H1 (cell line): ENCODE results near the gene SHH. TPM values are rescaled to one million over a fixed set of nuclear protein-coding genes. Genes with fewer than 3 reads are reported as not detected.

ENCODE experiments used
- CTCF ChIA-PET: fragments of 300-600 bp; sonication (Branson Sonifier 250); formaldehyde crosslinking; loops from one replicate; lab custom pipeline; 2021; ENCODE audit not compliant: partially characterized antibody; lab: Charles Lee
- POLR2A ChIA-PET: fragments of 300-600 bp; sonication (Branson Sonifier 250); formaldehyde crosslinking; loops from one replicate; lab custom pipeline; 2021; ENCODE audit warnings: inconsistent platforms; ENCODE audit not compliant: partially characterized antibody; lab: Charles Lee
- DNase-seq, 2 experiments: peaks; one replicate each; pipeline versions ENCODE4 v3.0.0 to v3.0.0-alpha.2; 2010 to 2022; ENCODE audit warnings: low spot score in 2 of 2, low read depth in 1 of 2, mixed read lengths in 1 of 2
- FAIRE-seq: peaks from 2 replicates; lab custom pipeline; 2011; peaks lifted over from hg19 to GRCh38; lab: Jason Lieb, UNC
- H2AFZ ChIP-seq: 2 replicates; pipeline ENCODE4 v1.8.1; 2012; ENCODE audit warnings: low read length, inconsistent platforms
- H2AK5ac ChIP-seq: 2 replicates; pipeline ENCODE4 v1.6.1; 2013; ENCODE audit warnings: low read depth, low read length
- H2BK120ac ChIP-seq: replicated peaks from 2 replicates; pipeline ENCODE3; 2013; ENCODE audit warnings: low read depth, low read length, inconsistent platforms
- H2BK12ac ChIP-seq: 2 replicates; pipeline ENCODE4 v1.6.1; 2013; ENCODE audit warnings: low read depth, low read length
- H2BK15ac ChIP-seq: 2 replicates; pipeline ENCODE4 v1.6.1; 2013; ENCODE audit warnings: low read length
- H2BK20ac ChIP-seq: 2 replicates; pipeline ENCODE4 v1.6.1; 2013; ENCODE audit warnings: low read length
- H2BK5ac ChIP-seq: 2 replicates; pipeline ENCODE4 v1.6.1; 2013; ENCODE audit warnings: low read depth, low read length
- H3K14ac ChIP-seq: 2 replicates; pipeline ENCODE4 v1.6.1; 2013; ENCODE audit warnings: inconsistent platforms; ENCODE audit not compliant: insufficient read length
- H3K18ac ChIP-seq: 2 replicates; pipeline ENCODE4 v1.6.1; 2013; ENCODE audit warnings: low read length; ENCODE audit errors: extremely low read depth
- H3K23ac ChIP-seq: 2 replicates; pipeline ENCODE4 v1.6.1; 2013; ENCODE audit warnings: inconsistent platforms; ENCODE audit not compliant: insufficient read length
- H3K23me2 ChIP-seq: 2 replicates; pipeline ENCODE4 v1.6.1; 2013; ENCODE audit warnings: low read depth, low read length
- H3K27ac ChIP-seq: 2 replicates; pipeline ENCODE4 v1.6.1; 2011; ENCODE audit warnings: low read depth, low read length, inconsistent platforms
- H3K27me3 ChIP-seq, 4 experiments: replicated peaks in 1 of 4; 1 replicate in 1 of 4; 2 replicates in 3 of 4; pipeline versions ENCODE4 v1.6.1 to v1.8.1; 2011 to 2013; ENCODE audit warnings: low read length in 3 of 4, mild to moderate bottlenecking in 3 of 4, inconsistent platforms in 2 of 4, mixed read lengths in 2 of 4, moderate library complexity in 1 of 4; ENCODE audit not compliant: control insufficient read depth in 3 of 4, insufficient read depth in 3 of 4; ENCODE audit errors: extremely low read depth in 1 of 4
- H3K36me3 ChIP-seq, 4 experiments: 2 replicates each; pipeline versions ENCODE4 v1.6.1 to v1.8.1; 2011 to 2013; ENCODE audit warnings: mild to moderate bottlenecking in 4 of 4, low read length in 3 of 4, moderate library complexity in 2 of 4, control low read depth in 1 of 4, inconsistent platforms in 1 of 4; ENCODE audit not compliant: insufficient read depth in 4 of 4, control insufficient read depth in 2 of 4
- H3K4ac ChIP-seq: replicated peaks from 2 replicates; pipeline ENCODE3; 2013; ENCODE audit warnings: low read length, low read depth, mixed read lengths, inconsistent platforms; ENCODE audit not compliant: insufficient read length
- H3K4me1 ChIP-seq, 4 experiments: replicated peaks in 1 of 4; 1 replicate in 1 of 4; 2 replicates in 3 of 4; pipeline versions ENCODE4 v1.6.1 to v1.8.1; 2011 to 2013; ENCODE audit warnings: low read length in 3 of 4, inconsistent platforms in 2 of 4, mixed read lengths in 1 of 4; ENCODE audit not compliant: insufficient read depth in 4 of 4, control insufficient read depth in 3 of 4
- H3K4me2 ChIP-seq, 2 experiments: 2 replicates each; pipeline versions ENCODE4 v1.6.1 to v1.8.1; 2011 to 2013; ENCODE audit warnings: low read depth in 2 of 2, low read length in 2 of 2, control low read depth in 1 of 2, inconsistent platforms in 1 of 2, mild to moderate bottlenecking in 1 of 2; ENCODE audit not compliant: insufficient read depth in 1 of 2
- H3K4me3 ChIP-seq, 4 experiments: fragments of 200-600, 300-600 bp in 1 of 4; sonication (generic), shearing (Covaris generic), sonication (Bioruptor Twin) in 1 of 4; 2 replicates each; pipeline versions ENCODE4 v1.5.1 to v1.8.1; 2011 to 2016; ENCODE audit warnings: low read length in 4 of 4, low read depth in 3 of 4, control low read depth in 2 of 4, inconsistent platforms in 2 of 4, mild to moderate bottlenecking in 2 of 4, mixed read lengths in 1 of 4, moderate library complexity in 1 of 4; ENCODE audit not compliant: insufficient read depth in 2 of 4; ENCODE audit errors: extremely low read depth in 1 of 4
- H3K56ac ChIP-seq: replicated peaks from 2 replicates; pipeline ENCODE3; 2013; ENCODE audit warnings: low read depth, mild to moderate bottlenecking, mixed read lengths, low read length, inconsistent platforms; ENCODE audit not compliant: insufficient read length
- H3K79me1 ChIP-seq: 2 replicates; pipeline ENCODE4 v1.6.1; 2013; ENCODE audit warnings: low read depth, low read length, control low read depth
- H3K79me2 ChIP-seq, 2 experiments: 2 replicates each; pipeline versions ENCODE4 v1.6.1 to v1.8.1; 2012 to 2013; ENCODE audit warnings: low read length in 2 of 2, mild to moderate bottlenecking in 2 of 2, inconsistent platforms in 1 of 2; ENCODE audit not compliant: insufficient read depth in 2 of 2, control insufficient read depth in 1 of 2
- H3K9ac ChIP-seq, 4 experiments: replicated peaks in 1 of 4; 1 replicate in 1 of 4; 2 replicates in 3 of 4; pipeline versions ENCODE4 v1.6.1 to v1.8.1; 2011 to 2013; ENCODE audit warnings: low read depth in 3 of 4, low read length in 3 of 4, control low read depth in 2 of 4, mild to moderate bottlenecking in 2 of 4, moderate library complexity in 2 of 4, inconsistent platforms in 1 of 4; ENCODE audit errors: extremely low read depth in 1 of 4
- H3K9me3 ChIP-seq, 2 experiments: 2 replicates each; pipeline versions ENCODE4 v1.6.1 to v1.8.1; 2012 to 2013; ENCODE audit warnings: mild to moderate bottlenecking in 2 of 2, moderate library complexity in 2 of 2, control low read depth in 1 of 2, inconsistent platforms in 1 of 2, low read depth in 1 of 2, low read length in 1 of 2, mixed read lengths in 1 of 2; ENCODE audit not compliant: insufficient read depth in 2 of 2
- H4K20me1 ChIP-seq, 2 experiments: replicated peaks in 1 of 2; 2 replicates each; pipeline versions ENCODE3 to v1.8.1; 2011 to 2013; ENCODE audit warnings: inconsistent platforms in 2 of 2, low read length in 2 of 2, mild to moderate bottlenecking in 1 of 2; ENCODE audit not compliant: insufficient read depth in 2 of 2, control insufficient read depth in 1 of 2
- H4K5ac ChIP-seq: 2 replicates; pipeline ENCODE4 v1.6.1; 2013; ENCODE audit warnings: low read length, low read depth, mixed read lengths, inconsistent platforms; ENCODE audit not compliant: insufficient read length
- H4K8ac ChIP-seq: 2 replicates; pipeline ENCODE4 v1.8.0; 2013; ENCODE audit warnings: mild to moderate bottlenecking, moderate library complexity, low read length, inconsistent platforms; ENCODE audit not compliant: insufficient read depth; ENCODE audit errors: extremely low read depth
- H4K91ac ChIP-seq: replicated peaks from 2 replicates; pipeline ENCODE3; 2013; ENCODE audit warnings: low read length, mixed read lengths, inconsistent platforms; ENCODE audit not compliant: insufficient read length
- ASH2L ChIP-seq: fragments of 200-600, 300-600 bp; sonication (generic); IDR thresholded peaks from one replicate; pipeline ENCODE4 v1.7.1; 2017; ENCODE audit warnings: low read length
- JUN ChIP-seq: IDR thresholded peaks from 2 replicates; pipeline ENCODE4 v1.6.1; 2011; ENCODE audit warnings: low read depth, mild to moderate bottlenecking, improper control_type of control experiment, low read length
- RBBP5 ChIP-seq: IDR thresholded peaks from 2 replicates; pipeline ENCODE4 v1.7.1; 2012; ENCODE audit warnings: low read depth, mild to moderate bottlenecking, inconsistent platforms, low read length, moderate library complexity, borderline replicate concordance
- RNF2 ChIP-seq: fragments of 200-900, 300-1000 bp; sonication (generic); IDR thresholded peaks from 2 replicates; pipeline ENCODE4 v1.7.1; 2016; ENCODE audit warnings: borderline replicate concordance, low read depth, mild to moderate bottlenecking, antibody characterized with exemption, low read length; ENCODE audit not compliant: poor library complexity, severe bottlenecking; ENCODE audit errors: missing control alignments
- RXRA ChIP-seq: IDR thresholded peaks from 2 replicates; pipeline ENCODE4 v1.6.1; 2011; ENCODE audit warnings: low read depth, mild to moderate bottlenecking, low read length, moderate library complexity; ENCODE audit not compliant: insufficient read depth
- SP4 ChIP-seq: IDR thresholded peaks from 2 replicates; pipeline ENCODE4 v1.6.1; 2012; ENCODE audit warnings: low read length, inconsistent platforms
- WGBS, 2 experiments: shearing (Covaris generic) in 1 of 2; methylation state at CpG; one replicate each; pipeline versions ENCODE4 v1.1.6 to v1.1.7; 2013 to 2015; ENCODE audit warnings: low lambda C conversion rate in 2 of 2, mixed read lengths in 2 of 2, inconsistent platforms in 1 of 2, low coverage in 1 of 2, missing lambda C conversion rate in 1 of 2; ENCODE audit not compliant: insufficient replicate concordance in 2 of 2, insufficient coverage in 1 of 2, insufficient read length in 1 of 2; ENCODE audit errors: extremely low coverage in 1 of 2, missing lambda C conversion rate in 1 of 2; 5-methylcytosine and 5-hydroxymethylcytosine counted together
- polyA plus RNA-seq, 7 experiments: library from polyadenylated mRNA; depleted of rRNA in 3 of 7; stranded (reverse) in 5 of 7; unstranded in 2 of 7; fragments of >200 nt in 5 of 7; fragments of 200-250 nt in 2 of 7; gene quantifications; 1 replicate in 5 of 7; 2 replicates in 1 of 7; 4 replicates in 1 of 7; pipeline versions ENCODE4 v1.2.1 to v1.2.3, GENCODE V29; 2011 to 2013; ENCODE audit warnings: missing spikeins in 2 of 7, mixed read lengths in 2 of 7
- total RNA-seq: library from RNA; stranded (reverse); fragmentation: NEBNext Ultra II Directional; extraction: Animal tissue kit (Norgen Biotek cat#: 25700); gene quantifications from 2 replicates; pipeline ENCODE4 v1.2.1, GENCODE V29; 2021

Gene SHH
- total and polyA plus RNA-seq, 2 of the 8 experiments (the other 6 are each of a cell fraction or from before 2014, with no cell fraction given) = not detected

DNA sequence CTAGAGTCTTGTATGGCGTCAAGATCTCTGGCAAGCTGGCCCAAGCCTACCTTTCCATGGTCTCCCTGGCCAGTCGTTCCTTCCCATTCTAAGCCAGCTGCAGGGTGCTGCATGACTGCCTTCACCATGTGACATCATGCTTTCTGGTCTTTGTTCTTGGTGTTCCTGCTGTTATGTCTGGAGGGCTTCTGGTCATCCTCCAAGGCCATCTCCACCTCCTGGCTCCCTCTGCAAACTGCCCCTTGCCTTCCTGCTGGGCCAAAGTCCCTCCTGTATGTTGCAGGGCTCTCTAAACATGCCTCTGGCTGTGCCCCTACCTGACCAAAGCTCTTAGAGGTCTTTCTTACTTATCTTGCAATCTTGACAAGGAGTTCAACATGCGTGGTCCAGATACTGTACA lies 44.4 kb upstream of the SHH start:
- POLR2A ChIA-PET = no interaction called here
- CTCF ChIA-PET = interaction anchor here (0.8 kb wide), 1 partner anchor 22 kb away, joined by 3 read pairs; no protein-coding TSS in a partner anchor
- no peaks in the 10 kb centered on the region for H3K27me3 ChIP-seq
- TF ChIP-seq ASH2L (no peak), RXRA (no peak), RBBP5 (no peak), SP4 (no peak), RNF2 (no peak), JUN (no peak)

More for the DNA sequence above, 44.4 kb upstream of the SHH start:
- no peak overlapping the region for H3K23ac ChIP-seq
- DNase-seq (peak in 1 of 2 experiments; percentile 23), FAIRE-seq (no peak)
- H3K18ac ChIP-seq = no peak overlapping the region
- no peaks in the 10 kb centered on the region for H3K9me3 ChIP-seq
- H4K20me1 ChIP-seq = peaks cover 0 to 3% of the 10 kb centered on the region in 2 experiments
- no peak overlapping the region for H4K8ac ChIP-seq
- H4K5ac ChIP-seq = no peak overlapping the region
- peaks cover 3% of the 10 kb centered on the region; the same call in 1 of the 2 replicates for H3K23me2 ChIP-seq
- H2BK20ac ChIP-seq = no peak overlapping the region
- H3K27ac ChIP-seq = no peak overlapping the region
- H2AK5ac ChIP-seq = no peak overlapping the region
- WGBS, 2 experiments = 89% methylated on average over 3 of the region's 3 CpGs; no CpG with 5 or more reads in 1 of the 2 experiments
- H2BK12ac ChIP-seq = no peak overlapping the region
- no peaks in the 10 kb centered on the region for H3K79me2 ChIP-seq
- H2BK5ac ChIP-seq = no peak overlapping the region
- no peak overlapping the region for H3K9ac ChIP-seq
- H4K91ac ChIP-seq = no peak overlapping the region
- H3K4me3 ChIP-seq = no peak overlapping the region
- no peak overlapping the region for H2BK120ac ChIP-seq
- no peak overlapping the region for H3K4ac ChIP-seq
- no peak overlapping the region for H3K4me2 ChIP-seq
- no peak overlapping the region for H3K14ac ChIP-seq
- no peaks in the 10 kb centered on the region; a peak in 2 of 8 replicates for H3K36me3 ChIP-seq
- no peaks in the 10 kb centered on the region for H3K4me1 ChIP-seq
- no peak overlapping the region for H2BK15ac ChIP-seq
- no peaks in the 10 kb centered on the region for H3K79me1 ChIP-seq
- H3K56ac ChIP-seq = no peak overlapping the region
- no peak overlapping the region for H2AFZ ChIP-seq
